Calu3 (cell line): Measurements from ENCODE around the gene LRRC31. TPM values are rescaled to one million over a fixed set of nuclear protein-coding genes. Genes with fewer than 3 reads are reported as not detected.

ENCODE experiments used
- BruUV-seq: library from RNA; stranded (reverse); fragments of 400-500 nt; replicated peaks from 2 replicates; lab custom pipeline; 2021; lab: Mats Ljungman, UMichigan
- CTCF ChIA-PET: fragments of 300-600 bp; sonication (Branson Sonifier 250); formaldehyde crosslinking; loops from one replicate; lab custom pipeline; 2022; ENCODE audit warnings: antibody characterized with exemption; lab: Charles Lee
- DNase-seq: peaks from one replicate; pipeline ENCODE4 v3.0.0; 2022
- H3K27ac Mint-ChIP-seq: one replicate; pipeline ENCODE4 v1.8.0; 2022; ENCODE audit warnings: mixed read lengths; ENCODE audit not compliant: unreplicated experiment
- H3K27me3 Mint-ChIP-seq: one replicate; pipeline ENCODE4 v1.8.0; 2022; ENCODE audit warnings: mixed read lengths; ENCODE audit not compliant: unreplicated experiment
- H3K36me3 Mint-ChIP-seq: one replicate; pipeline ENCODE4 v1.8.0; 2022; ENCODE audit warnings: mild to moderate bottlenecking, moderate library complexity, mixed read lengths; ENCODE audit not compliant: insufficient read depth, unreplicated experiment
- H3K4me1 Mint-ChIP-seq: one replicate; pipeline ENCODE4 v1.8.0; 2022; ENCODE audit warnings: mild to moderate bottlenecking, low read depth, mixed read lengths; ENCODE audit not compliant: unreplicated experiment
- H3K4me3 Mint-ChIP-seq: one replicate; pipeline ENCODE4 v1.8.0; 2022; ENCODE audit warnings: mild to moderate bottlenecking, low read depth, moderate library complexity, mixed read lengths; ENCODE audit not compliant: unreplicated experiment
- H3K9me3 Mint-ChIP-seq: one replicate; pipeline ENCODE4 v1.8.0; 2022; ENCODE audit warnings: low read depth, mixed read lengths; ENCODE audit not compliant: unreplicated experiment
- intact Hi-C: fragments of 100-400 bp; cut with micrococcal nuclease; formaldehyde crosslinking; loops from one replicate; pipeline ENCODE4 v1.10.0; 2022; ENCODE audit not compliant: unreplicated experiment
- total RNA-seq: library from RNA; stranded (reverse); gene quantifications from 2 replicates; pipeline ENCODE4 v1.2.3, GENCODE V29; 2022
- TF ChIP-seq, protein P1 (sequence below): fragments of 200-600 bp; IDR thresholded peaks from one replicate; pipeline ENCODE4 v1.8.0; 2022; ENCODE audit warnings: antibody characterized with exemption; ENCODE audit not compliant: unreplicated experiment

Gene LRRC31
- total RNA-seq, 1 experiment from 2014 or later = 2.8 TPM

DNA sequence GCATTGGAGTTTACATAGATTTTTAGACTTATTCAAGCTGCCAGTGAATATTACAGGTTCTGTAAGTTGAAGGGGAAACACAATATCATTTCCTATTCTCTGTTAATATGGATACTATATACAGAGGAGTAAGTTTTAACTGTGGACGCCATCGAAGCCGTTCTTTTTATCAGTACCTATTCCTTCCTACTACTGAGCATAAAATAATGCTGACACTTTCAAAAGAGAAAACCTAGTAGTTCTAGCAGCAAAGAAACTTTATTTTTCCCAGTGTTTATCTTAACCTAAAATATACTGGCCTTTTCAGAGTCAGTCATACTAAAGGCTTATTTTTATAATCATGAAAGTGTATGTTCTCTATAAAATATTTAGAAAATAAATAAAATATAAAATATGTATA is 14.2 kb downstream of the LRRC31 start:
- no peak overlapping the region for H3K27ac Mint-ChIP-seq
- CTCF ChIA-PET = no interaction called here
- BruUV-seq = no TSS peak

DNA sequence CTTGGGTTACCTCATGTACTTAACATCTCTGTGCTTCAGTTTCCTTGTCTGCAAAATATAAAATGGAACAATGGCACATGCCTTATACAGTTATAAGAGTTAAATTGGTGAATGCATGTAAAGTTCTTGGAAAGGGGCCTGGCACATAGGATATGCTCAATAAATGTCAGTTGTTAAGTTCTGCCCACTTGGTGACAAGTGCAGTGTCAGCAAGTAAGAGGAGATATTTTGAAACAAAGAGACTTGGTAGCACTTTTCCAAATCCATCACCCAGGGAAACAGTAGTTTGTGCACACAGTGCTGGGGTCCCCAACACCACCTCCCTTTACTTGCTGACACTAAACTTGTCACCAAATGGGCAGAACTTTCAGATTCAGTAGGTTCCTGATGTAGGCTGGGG is 19.1 kb downstream of the LRRC31 start:
- CTCF ChIA-PET = no interaction called here
- intact Hi-C loops = no loop called here
- Mint-ChIP-seq H3K4me3 (no peak overlapping the region), H3K27ac (no peak overlapping the region), H3K27me3 (no peaks in the 10 kb centered on the region), H3K9me3 (no peaks in the 10 kb centered on the region), H3K36me3 (no peaks in the 10 kb centered on the region), H3K4me1 (no peaks in the 10 kb centered on the region)
- no TSS peak for BruUV-seq
- TF ChIP-seq, protein P1, sequence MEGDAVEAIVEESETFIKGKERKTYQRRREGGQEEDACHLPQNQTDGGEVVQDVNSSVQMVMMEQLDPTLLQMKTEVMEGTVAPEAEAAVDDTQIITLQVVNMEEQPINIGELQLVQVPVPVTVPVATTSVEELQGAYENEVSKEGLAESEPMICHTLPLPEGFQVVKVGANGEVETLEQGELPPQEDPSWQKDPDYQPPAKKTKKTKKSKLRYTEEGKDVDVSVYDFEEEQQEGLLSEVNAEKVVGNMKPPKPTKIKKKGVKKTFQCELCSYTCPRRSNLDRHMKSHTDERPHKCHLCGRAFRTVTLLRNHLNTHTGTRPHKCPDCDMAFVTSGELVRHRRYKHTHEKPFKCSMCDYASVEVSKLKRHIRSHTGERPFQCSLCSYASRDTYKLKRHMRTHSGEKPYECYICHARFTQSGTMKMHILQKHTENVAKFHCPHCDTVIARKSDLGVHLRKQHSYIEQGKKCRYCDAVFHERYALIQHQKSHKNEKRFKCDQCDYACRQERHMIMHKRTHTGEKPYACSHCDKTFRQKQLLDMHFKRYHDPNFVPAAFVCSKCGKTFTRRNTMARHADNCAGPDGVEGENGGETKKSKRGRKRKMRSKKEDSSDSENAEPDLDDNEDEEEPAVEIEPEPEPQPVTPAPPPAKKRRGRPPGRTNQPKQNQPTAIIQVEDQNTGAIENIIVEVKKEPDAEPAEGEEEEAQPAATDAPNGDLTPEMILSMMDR = no peak
- DNase-seq = no peak

More for the DNA sequence above, 14.2 kb downstream of the LRRC31 start:
- H3K36me3 Mint-ChIP-seq = no peaks in the 10 kb centered on the region
- H3K27me3 Mint-ChIP-seq = no peaks in the 10 kb centered on the region
- intact Hi-C loops = no loop called here
- TF ChIP-seq, protein P1 = no peak
- no peaks in the 10 kb centered on the region for H3K4me1 Mint-ChIP-seq
- H3K4me3 Mint-ChIP-seq = no peak overlapping the region
- no peak for DNase-seq
- H3K9me3 Mint-ChIP-seq = no peaks in the 10 kb centered on the region

DNA sequence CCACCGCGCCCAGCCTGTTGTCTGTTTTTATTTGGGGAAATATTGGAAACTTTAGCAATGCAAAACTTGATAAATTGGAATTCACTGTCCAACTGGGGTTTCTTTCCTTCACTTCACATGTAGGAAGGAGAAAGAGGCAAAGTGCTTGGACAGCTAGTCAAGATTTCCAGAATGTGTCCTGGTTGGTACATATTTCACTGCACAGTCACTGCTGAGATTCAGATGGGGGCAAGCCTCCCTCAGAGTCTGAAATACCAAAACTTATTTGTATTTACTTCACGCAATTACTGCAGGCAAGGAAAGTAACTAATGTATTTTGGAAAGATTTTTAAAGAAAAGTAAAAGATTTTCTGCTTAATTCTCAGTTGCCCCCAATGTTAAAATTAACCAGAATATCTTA is 21.0 kb downstream of the LRRC31 start:
- intact Hi-C loops = no loop called here
- TF ChIP-seq, protein P1 = no peak
- Mint-ChIP-seq H3K4me1 (no peaks in the 10 kb centered on the region), H3K9me3 (no peaks in the 10 kb centered on the region), H3K27me3 (no peaks in the 10 kb centered on the region), H3K27ac (no peak overlapping the region), H3K4me3 (no peak overlapping the region), H3K36me3 (no peaks in the 10 kb centered on the region)
- BruUV-seq = no TSS peak
- no peak for DNase-seq
- CTCF ChIA-PET = no interaction called here

DNA sequence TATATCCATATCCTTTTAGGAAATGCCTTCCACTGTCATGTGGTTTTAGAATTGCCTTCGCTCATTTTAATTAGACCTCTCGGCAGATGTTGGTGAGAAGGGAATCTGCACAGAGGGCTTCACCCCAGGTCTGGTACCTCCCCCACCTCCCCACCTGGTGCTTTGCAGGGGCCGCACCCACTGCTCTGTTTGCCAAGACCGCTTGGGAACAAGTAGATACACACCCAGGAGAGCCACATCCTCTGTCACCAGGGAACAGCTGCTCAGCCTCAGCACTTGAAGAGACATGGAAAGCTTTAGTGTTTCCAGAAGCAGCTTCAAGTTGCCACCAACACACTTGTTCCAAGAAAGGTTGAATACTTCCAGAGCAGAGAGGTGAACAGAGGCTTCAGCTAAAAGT is 21.8 kb downstream of the LRRC31 start:
- no peak for DNase-seq
- CTCF ChIA-PET = no interaction called here
- intact Hi-C loops = no loop called here

More for the DNA sequence above, 21.8 kb downstream of the LRRC31 start:
- Mint-ChIP-seq H3K27ac (no peak overlapping the region), H3K4me3 (no peak overlapping the region), H3K27me3 (no peaks in the 10 kb centered on the region), H3K9me3 (no peaks in the 10 kb centered on the region), H3K4me1 (no peaks in the 10 kb centered on the region), H3K36me3 (no peaks in the 10 kb centered on the region)
- no TSS peak for BruUV-seq
- TF ChIP-seq, protein P1 = no peak
